Measurements from ENCODE around the gene COX18. TPM values are rescaled to one million over a fixed set of nuclear protein-coding genes. Genes with fewer than 3 reads are reported as not detected.

Gene COX18
- polyA plus RNA-seq, 1 donor from 2014 or later = 30.2 TPM

DNA sequence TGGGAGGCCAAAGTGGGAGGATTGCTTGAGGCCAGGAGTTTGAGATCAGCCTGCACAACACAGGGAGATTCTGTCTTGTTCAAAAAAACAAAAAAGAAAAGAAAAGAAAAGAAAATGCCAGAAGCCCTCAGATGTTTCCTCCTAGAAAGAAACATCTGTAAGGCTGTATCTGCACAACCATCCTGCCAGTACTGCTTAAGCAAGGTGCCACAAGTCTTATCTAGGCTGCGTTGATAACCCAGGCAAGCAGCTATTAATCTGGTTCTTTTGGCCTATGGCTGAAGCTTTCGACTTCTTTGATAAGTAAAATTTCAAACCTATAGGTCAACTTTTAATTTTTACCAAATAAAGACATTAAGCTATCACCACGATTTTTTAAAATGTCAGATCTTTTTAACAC lies 3.1 kb downstream of the COX18 start:
- no peak overlapping the region for H3K4me2 ChIP-seq (ENCODE audit: low read length)
- H3K36me3 ChIP-seq (ENCODE audit: insufficient read depth, low read length) = peaks cover 7% of the 10 kb centered on the region
- no peaks in the 10 kb centered on the region for H3K27me3 ChIP-seq (ENCODE audit: insufficient read depth, low read depth, low read length)
- H3F3A ChIP-seq (ENCODE audit: insufficient read depth, low read length, poor library complexity, severe bottlenecking) = no peaks in the 10 kb centered on the region
- no peak overlapping the region for H3K9ac ChIP-seq (ENCODE audit: low read length)
- no peaks in the 10 kb centered on the region for H3K9me3 ChIP-seq (ENCODE audit: low read length)
- TF ChIP-seq, protein P1, sequence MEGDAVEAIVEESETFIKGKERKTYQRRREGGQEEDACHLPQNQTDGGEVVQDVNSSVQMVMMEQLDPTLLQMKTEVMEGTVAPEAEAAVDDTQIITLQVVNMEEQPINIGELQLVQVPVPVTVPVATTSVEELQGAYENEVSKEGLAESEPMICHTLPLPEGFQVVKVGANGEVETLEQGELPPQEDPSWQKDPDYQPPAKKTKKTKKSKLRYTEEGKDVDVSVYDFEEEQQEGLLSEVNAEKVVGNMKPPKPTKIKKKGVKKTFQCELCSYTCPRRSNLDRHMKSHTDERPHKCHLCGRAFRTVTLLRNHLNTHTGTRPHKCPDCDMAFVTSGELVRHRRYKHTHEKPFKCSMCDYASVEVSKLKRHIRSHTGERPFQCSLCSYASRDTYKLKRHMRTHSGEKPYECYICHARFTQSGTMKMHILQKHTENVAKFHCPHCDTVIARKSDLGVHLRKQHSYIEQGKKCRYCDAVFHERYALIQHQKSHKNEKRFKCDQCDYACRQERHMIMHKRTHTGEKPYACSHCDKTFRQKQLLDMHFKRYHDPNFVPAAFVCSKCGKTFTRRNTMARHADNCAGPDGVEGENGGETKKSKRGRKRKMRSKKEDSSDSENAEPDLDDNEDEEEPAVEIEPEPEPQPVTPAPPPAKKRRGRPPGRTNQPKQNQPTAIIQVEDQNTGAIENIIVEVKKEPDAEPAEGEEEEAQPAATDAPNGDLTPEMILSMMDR (IDR thresholded peaks at IDR 0.05; ENCODE audit: poor library complexity, severe bottlenecking) = no peak
- TF ChIP-seq REST (IDR thresholded peaks at IDR 0.05; ENCODE audit: borderline replicate concordance) (no peak), RAD21 (conservative IDR thresholded peaks at IDR 0.05) (no peak), TAF1 (IDR thresholded peaks at IDR 0.05; ENCODE audit: low read depth) (no peak), MXI1 (conservative IDR thresholded peaks at IDR 0.05; ENCODE audit: poor library complexity, severe bottlenecking) (no peak), EZH2 (IDR thresholded peaks at IDR 0.05; ENCODE audit: borderline replicate concordance, insufficient read depth, low read length, poor library complexity, severe bottlenecking) (no peak), POLR2AphosphoS5 (IDR thresholded peaks at IDR 0.05) (no peak)
- peaks cover 25% of the 10 kb centered on the region for H3K79me2 ChIP-seq (replicated peaks; ENCODE audit: insufficient read depth, low read length)
- no peak overlapping the region for H3K27ac ChIP-seq (ENCODE audit: low read length)
- no peaks in the 10 kb centered on the region for H3K9me2 ChIP-seq (ENCODE audit: insufficient read depth, low read length)
- H3K4me3 ChIP-seq (ENCODE audit: low read length) = no peak overlapping the region
- no peaks in the 10 kb centered on the region for H4K20me1 ChIP-seq (ENCODE audit: insufficient read depth)
- no peak overlapping the region for H2AFZ ChIP-seq (ENCODE audit: low read depth, low read length)

DNA sequence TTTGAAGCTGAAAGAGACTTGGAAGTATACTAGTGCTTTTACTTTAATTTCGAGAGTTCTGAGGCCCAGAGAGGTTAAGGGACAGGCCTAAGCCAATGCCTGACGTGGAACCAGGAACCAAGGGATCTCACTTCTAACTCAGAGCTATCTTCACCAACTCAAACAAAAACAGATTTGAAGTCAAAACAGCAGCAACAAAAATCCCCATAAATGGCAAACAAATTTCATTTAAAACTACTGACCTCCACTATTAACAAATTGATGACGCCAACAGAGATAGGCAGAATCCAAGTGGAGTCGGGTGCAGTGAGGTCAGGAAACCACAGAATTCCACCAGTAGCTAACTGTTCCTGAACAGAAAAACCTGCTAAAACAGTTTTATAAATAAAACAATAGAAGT lies 5.0 kb downstream of the COX18 start:
- Histone ChIP-seq H4K20me1 (ENCODE audit: insufficient read depth) (no peaks in the 10 kb centered on the region), H3K9me2 (ENCODE audit: insufficient read depth, low read length) (no peaks in the 10 kb centered on the region), H3K27me3 (ENCODE audit: insufficient read depth, low read depth, low read length) (no peaks in the 10 kb centered on the region), H3K9me3 (ENCODE audit: low read length) (no peaks in the 10 kb centered on the region), H3K27ac (ENCODE audit: low read length) (no peak overlapping the region), H3K9ac (ENCODE audit: low read length) (no peak overlapping the region), H3K36me3 (ENCODE audit: insufficient read depth, low read length) (peaks cover 7% of the 10 kb centered on the region), H3K79me2 (replicated peaks; ENCODE audit: insufficient read depth, low read length) (peaks cover 25% of the 10 kb centered on the region), H3K4me3 (ENCODE audit: low read length) (no peak overlapping the region), H3K4me2 (ENCODE audit: low read length) (no peak overlapping the region), H2AFZ (ENCODE audit: low read depth, low read length) (no peak overlapping the region), H3F3A (ENCODE audit: insufficient read depth, low read length, poor library complexity, severe bottlenecking) (no peaks in the 10 kb centered on the region)
- no peak for TF ChIP-seq RAD21 (conservative IDR thresholded peaks at IDR 0.05)
- TF ChIP-seq SMC3 (conservative IDR thresholded peaks at IDR 0.05; ENCODE audit: poor library complexity) = no peak
- TF ChIP-seq REST (IDR thresholded peaks at IDR 0.05; ENCODE audit: borderline replicate concordance) = no peak
- no peak for TF ChIP-seq MXI1 (conservative IDR thresholded peaks at IDR 0.05; ENCODE audit: poor library complexity, severe bottlenecking)
- no peak for TF ChIP-seq TAF1 (IDR thresholded peaks at IDR 0.05; ENCODE audit: low read depth)
- no peak for TF ChIP-seq EZH2 (IDR thresholded peaks at IDR 0.05; ENCODE audit: borderline replicate concordance, insufficient read depth, low read length, poor library complexity, severe bottlenecking)
- no peak for TF ChIP-seq EP300 (conservative IDR thresholded peaks at IDR 0.05; ENCODE audit: poor library complexity, severe bottlenecking)
- TF ChIP-seq, protein P1 (IDR thresholded peaks at IDR 0.05; ENCODE audit: poor library complexity, severe bottlenecking) = no peak
- no peak for TF ChIP-seq POLR2AphosphoS5 (IDR thresholded peaks at IDR 0.05)

Measured in neural cell (in vitro differentiated cells).